Endodermal cell (in vitro differentiated cells): ENCODE measurements around the gene C10orf62. TPM values are rescaled to one million over a fixed set of nuclear protein-coding genes. Genes with fewer than 3 reads are reported as not detected.
A peak's percentile ranks its signal among the peaks of the same experiment; 100 is the strongest.

Experiments
- DNase-seq: peaks from one replicate; pipeline ENCODE4 v3.0.0-alpha.2; 2017
- H3K27ac ChIP-seq: 2 replicates; pipeline ENCODE4 v1.5.1; 2013; ENCODE audit warnings: mild to moderate bottlenecking, low read depth, low read length, moderate library complexity
- H3K27me3 ChIP-seq: 2 replicates; pipeline ENCODE4 v1.6.1; 2013; ENCODE audit warnings: mild to moderate bottlenecking, low read length, moderate library complexity; ENCODE audit not compliant: insufficient read depth, control insufficient read depth, poor library complexity, severe bottlenecking
- H3K36me3 ChIP-seq: 2 replicates; pipeline ENCODE4 v1.7.0; 2013; ENCODE audit warnings: mild to moderate bottlenecking, low read length, moderate library complexity; ENCODE audit not compliant: control insufficient read depth, insufficient read depth
- H3K4me1 ChIP-seq: one replicate; pipeline ENCODE4 v1.7.0; 2013; ENCODE audit warnings: low read length; ENCODE audit not compliant: control insufficient read depth, insufficient read depth
- H3K4me3 ChIP-seq: 2 replicates; pipeline ENCODE4 v1.5.1; 2013; ENCODE audit warnings: mild to moderate bottlenecking, low read length, moderate library complexity
- H3K9ac ChIP-seq: 2 replicates; pipeline ENCODE4 v1.6.1; 2013; ENCODE audit warnings: mild to moderate bottlenecking, low read length, moderate library complexity; ENCODE audit not compliant: poor library complexity, severe bottlenecking; ENCODE audit errors: extremely low read depth
- H3K9me3 ChIP-seq: 2 replicates; pipeline ENCODE4 v1.6.1; 2013; ENCODE audit warnings: mild to moderate bottlenecking, low read length, moderate library complexity; ENCODE audit not compliant: control insufficient read depth
- H3K27ac Mint-ChIP-seq: 2 replicates; pipeline ENCODE4 v1.8.0; 2020; ENCODE audit warnings: mixed read lengths
- H3K27me3 Mint-ChIP-seq: 2 replicates; pipeline ENCODE4 v1.8.0; 2021; ENCODE audit warnings: mild to moderate bottlenecking, mixed read lengths; ENCODE audit not compliant: insufficient read depth
- H3K36me3 Mint-ChIP-seq: 2 replicates; pipeline ENCODE4 v1.8.0; 2020; ENCODE audit warnings: low read depth, mixed read lengths
- H3K4me1 Mint-ChIP-seq: 2 replicates; pipeline ENCODE4 v1.8.0; 2020; ENCODE audit warnings: mixed read lengths
- H3K4me3 Mint-ChIP-seq: 2 replicates; pipeline ENCODE4 v1.8.0; 2020; ENCODE audit warnings: mild to moderate bottlenecking, moderate library complexity, mixed read lengths
- H3K9me3 Mint-ChIP-seq: 2 replicates; pipeline ENCODE4 v1.8.0; 2020; ENCODE audit warnings: mild to moderate bottlenecking, mixed read lengths
- WGBS, 2 experiments: methylation state at CpG; one replicate each; pipeline versions ENCODE4 v1.1.5 to v1.1.7; 2013; ENCODE audit warnings: missing lambda C conversion rate in 2 of 2, mixed read lengths in 1 of 2; ENCODE audit not compliant: insufficient coverage in 1 of 2, insufficient read length in 1 of 2; 5-methylcytosine and 5-hydroxymethylcytosine counted together
- total RNA-seq, 2 donors: library from RNA; stranded (reverse); fragmentation: NEBNext Ultra II Directional in 1 of 2; extraction: Animal tissue kit (Norgen Biotek cat#: 25700) in 1 of 2; gene quantifications; 2 replicates in 1 of 2; 3 replicates in 1 of 2; pipeline ENCODE4 v1.2.1, GENCODE V29; 2021
- TF ChIP-seq, protein P1 (sequence below): fragments of 200-600 bp; sonication (generic); conservative IDR thresholded peaks from 2 replicates; pipeline ENCODE4 v1.5.0; 2021; ENCODE audit warnings: antibody characterized with exemption, mild to moderate bottlenecking

The C10orf62 gene
- total RNA-seq, 2 donors from 2014 or later = not detected

DNA sequence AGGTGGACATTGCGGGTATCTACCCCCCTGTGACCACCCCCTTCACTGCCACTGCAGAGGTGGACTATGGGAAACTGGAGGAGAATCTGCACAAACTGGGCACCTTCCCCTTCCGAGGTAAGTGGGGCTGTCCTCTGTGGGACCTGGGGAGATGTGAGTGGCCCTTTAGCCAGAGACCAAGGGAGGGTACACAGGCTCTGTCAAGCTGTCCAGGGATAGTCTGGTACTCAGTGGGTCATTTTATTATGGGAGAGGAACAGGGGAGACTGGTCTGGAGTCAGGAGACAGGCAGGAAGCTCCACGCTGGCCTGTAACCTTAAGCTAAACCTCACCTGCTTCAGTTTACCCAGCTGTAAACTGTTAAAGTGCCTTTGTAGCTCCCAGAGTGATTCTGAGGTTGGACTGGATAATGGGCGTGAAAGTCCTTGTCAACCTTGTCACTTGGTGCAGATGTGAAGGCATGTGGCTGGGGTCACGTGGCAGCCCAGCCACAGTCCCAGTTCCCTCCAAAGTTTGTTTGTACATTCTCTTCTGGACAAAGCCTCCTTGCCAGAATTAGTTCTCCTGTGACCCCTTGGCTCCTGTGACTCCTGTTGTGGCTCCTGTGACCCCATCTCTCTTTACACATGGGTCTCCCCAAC is 4.6 kb upstream of the C10orf62 start:
- H3K4me1 ChIP-seq = no peaks in the 10 kb centered on the region
- Mint-ChIP-seq H3K36me3 (no peaks in the 10 kb centered on the region), H3K27me3 (no peaks in the 10 kb centered on the region), H3K4me1 (peaks cover 3% of the 10 kb centered on the region), H3K4me3 (no peak overlapping the region), H3K9me3 (no peaks in the 10 kb centered on the region), H3K27ac (peak overlapping the region; percentile 9)
- TF ChIP-seq, protein P1, sequence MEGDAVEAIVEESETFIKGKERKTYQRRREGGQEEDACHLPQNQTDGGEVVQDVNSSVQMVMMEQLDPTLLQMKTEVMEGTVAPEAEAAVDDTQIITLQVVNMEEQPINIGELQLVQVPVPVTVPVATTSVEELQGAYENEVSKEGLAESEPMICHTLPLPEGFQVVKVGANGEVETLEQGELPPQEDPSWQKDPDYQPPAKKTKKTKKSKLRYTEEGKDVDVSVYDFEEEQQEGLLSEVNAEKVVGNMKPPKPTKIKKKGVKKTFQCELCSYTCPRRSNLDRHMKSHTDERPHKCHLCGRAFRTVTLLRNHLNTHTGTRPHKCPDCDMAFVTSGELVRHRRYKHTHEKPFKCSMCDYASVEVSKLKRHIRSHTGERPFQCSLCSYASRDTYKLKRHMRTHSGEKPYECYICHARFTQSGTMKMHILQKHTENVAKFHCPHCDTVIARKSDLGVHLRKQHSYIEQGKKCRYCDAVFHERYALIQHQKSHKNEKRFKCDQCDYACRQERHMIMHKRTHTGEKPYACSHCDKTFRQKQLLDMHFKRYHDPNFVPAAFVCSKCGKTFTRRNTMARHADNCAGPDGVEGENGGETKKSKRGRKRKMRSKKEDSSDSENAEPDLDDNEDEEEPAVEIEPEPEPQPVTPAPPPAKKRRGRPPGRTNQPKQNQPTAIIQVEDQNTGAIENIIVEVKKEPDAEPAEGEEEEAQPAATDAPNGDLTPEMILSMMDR = no peak
- H3K27ac ChIP-seq = no peak overlapping the region
- no peak overlapping the region for H3K4me3 ChIP-seq
- no peak for DNase-seq
- no peaks in the 10 kb centered on the region for H3K9me3 ChIP-seq
- 96 to 97% methylated on average over 3 to 4 of the region's 5 CpGs for WGBS, 2 experiments
- no peak overlapping the region for H3K9ac ChIP-seq
- no peaks in the 10 kb centered on the region for H3K36me3 ChIP-seq
- H3K27me3 ChIP-seq = no peaks in the 10 kb centered on the region

- no peaks in the 10 kb centered on the region for H3K36me3 ChIP-seq
- no peaks in the 10 kb centered on the region for H3K9me3 ChIP-seq
- H3K4me3 ChIP-seq = no peak overlapping the region
- no peaks in the 10 kb centered on the region for H3K27me3 ChIP-seq
- no peak overlapping the region for H3K27ac ChIP-seq
- Mint-ChIP-seq H3K4me3 (no peak overlapping the region), H3K27me3 (no peaks in the 10 kb centered on the region), H3K9me3 (no peaks in the 10 kb centered on the region), H3K27ac (no peak overlapping the region), H3K36me3 (no peaks in the 10 kb centered on the region), H3K4me1 (peaks cover 3% of the 10 kb centered on the region)
- no peak overlapping the region for H3K9ac ChIP-seq
- no peaks in the 10 kb centered on the region for H3K4me1 ChIP-seq
- 82 to 93% methylated on average over 3 to 5 of the region's 5 CpGs for WGBS, 2 experiments
- TF ChIP-seq, protein P1 = no peak
- DNase-seq = no peak
These were observed 4.1 kb upstream of the C10orf62 start for GRCh38 chr10:97585439-97585811.

- no peak overlapping the region for H3K27ac Mint-ChIP-seq
- no peaks in the 10 kb centered on the region for H3K4me1 ChIP-seq
- no peaks in the 10 kb centered on the region for H3K9me3 Mint-ChIP-seq
- peaks cover 3% of the 10 kb centered on the region for H3K4me1 Mint-ChIP-seq
- H3K27me3 ChIP-seq = no peaks in the 10 kb centered on the region
- no peak overlapping the region for H3K4me3 Mint-ChIP-seq
- TF ChIP-seq, protein P1 = no peak
- H3K27ac ChIP-seq = no peak overlapping the region
- no peaks in the 10 kb centered on the region for H3K36me3 Mint-ChIP-seq
- H3K9ac ChIP-seq = no peak overlapping the region
- no peaks in the 10 kb centered on the region for H3K36me3 ChIP-seq
- no peaks in the 10 kb centered on the region for H3K9me3 ChIP-seq
- DNase-seq = no peak
- 77 to 95% methylated on average over 2 of the region's 2 CpGs for WGBS, 2 experiments
- no peak overlapping the region for H3K4me3 ChIP-seq
- H3K27me3 Mint-ChIP-seq = no peaks in the 10 kb centered on the region
These were observed 2.3 kb upstream of the C10orf62 start for GRCh38 chr10:97587183-97587582.
